GM12878 (cell line): Measurements from ENCODE around the gene ZNF618. TPM values are rescaled to one million over a fixed set of nuclear protein-coding genes. Genes with fewer than 3 reads are reported as not detected.

ENCODE experiments used
- ATAC-seq: fragments of 200-7000 bp; cut with Tn5 transposase; 3 replicates; pipeline ENCODE4 v1.9.1; 2020; ENCODE audit warnings: mild to moderate bottlenecking, moderate library complexity
- BruUV-seq: library from RNA; stranded (reverse); fragments of 400-500 nt; replicated peaks from 2 replicates; lab custom pipeline; 2021; lab: Mats Ljungman, UMichigan
- CTCF ChIA-PET: fragments of 300-600 bp; sonication (Branson Sonifier 250); formaldehyde crosslinking; extraction: SDS; loops from one replicate; lab custom pipeline; 2021; ENCODE audit warnings: inconsistent platforms; lab: Yijun Ruan, JAX
- POLR2A ChIA-PET: fragments of 350-600 bp; formaldehyde crosslinking; extraction: SDS; loops from one replicate; lab custom pipeline; 2021; ENCODE audit warnings: inconsistent platforms; lab: Charles Lee
- RAD21 ChIA-PET: fragments of 300-600 bp; sonication (Branson Sonifier 250); formaldehyde crosslinking; loops from one replicate; lab custom pipeline; 2023; ENCODE audit warnings: antibody characterized with exemption; ENCODE audit not compliant: unreplicated experiment; lab: Charles Lee
- SMC1A ChIA-PET: fragments of 300-600 bp; sonication (Branson Sonifier 250); formaldehyde crosslinking; loops from one replicate; lab custom pipeline; 2023; ENCODE audit not compliant: unreplicated experiment, uncharacterized antibody; lab: Charles Lee
- DNase-seq: peaks from one replicate; pipeline ENCODE4 v3.0.0-alpha.2; 2011; ENCODE audit warnings: low read depth, low spot score
- FAIRE-seq: peaks from 3 replicates; lab custom pipeline; 2011; peaks lifted over from hg19 to GRCh38; lab: Jason Lieb, UNC
- H2AFZ ChIP-seq: 2 replicates; pipeline ENCODE4 v1.6.0; 2011; ENCODE audit warnings: low read depth, low read length, control low read depth; ENCODE audit not compliant: control insufficient read depth
- H3K27ac ChIP-seq: 2 replicates; pipeline ENCODE4 v1.5.1; 2011; ENCODE audit warnings: control low read depth; ENCODE audit not compliant: control insufficient read depth, insufficient read depth
- H3K27me3 ChIP-seq, 2 experiments: replicated peaks in 1 of 2; 2 replicates each; pipeline versions ENCODE4 v1.6.0 to v1.6.1; 2011; ENCODE audit warnings: low read length in 1 of 2; ENCODE audit not compliant: control insufficient read depth in 2 of 2, insufficient read depth in 2 of 2
- H3K36me3 ChIP-seq, 2 experiments: 2 replicates each; pipeline ENCODE4 v1.5.1; 2011; ENCODE audit warnings: low read length in 1 of 2; ENCODE audit not compliant: control insufficient read depth in 2 of 2, insufficient read depth in 2 of 2
- H3K4me1 ChIP-seq: 2 replicates; pipeline ENCODE4 v1.6.1; 2011; ENCODE audit warnings: mild to moderate bottlenecking, low read length, moderate library complexity, mixed read lengths; ENCODE audit not compliant: control insufficient read depth, insufficient read depth
- H3K4me2 ChIP-seq: 2 replicates; pipeline ENCODE4 v1.6.0; 2011; ENCODE audit warnings: control low read depth; ENCODE audit not compliant: control insufficient read depth, insufficient read depth
- H3K4me3 ChIP-seq: fragments of 200-600 bp; sonication (generic); 2 replicates; pipeline ENCODE4 v1.5.1; 2016
- H3K79me2 ChIP-seq: 2 replicates; pipeline ENCODE4 v1.6.0; 2011; ENCODE audit warnings: low read length; ENCODE audit not compliant: control insufficient read depth, insufficient read depth
- H3K9ac ChIP-seq: 2 replicates; pipeline ENCODE4 v1.8.0; 2011; ENCODE audit warnings: low read length, control low read depth, mixed read lengths; ENCODE audit not compliant: control insufficient read depth, insufficient read depth
- H3K9me3 ChIP-seq: replicated peaks from 3 replicates; pipeline ENCODE4 v1.5.1; 2011; ENCODE audit warnings: mild to moderate bottlenecking, low read length; ENCODE audit not compliant: control insufficient read depth, insufficient read depth
- H4K20me1 ChIP-seq: 2 replicates; pipeline ENCODE4 v1.6.0; 2011; ENCODE audit not compliant: control insufficient read depth, insufficient read depth
- BCLAF1 ChIP-seq: fragments of 450-650 bp; IDR thresholded peaks from 2 replicates; pipeline ENCODE4 v1.6.1; 2017; ENCODE audit warnings: antibody characterized with exemption, mild to moderate bottlenecking, moderate library complexity
- CBX5 ChIP-seq: sonication (generic); IDR thresholded peaks from 2 replicates; pipeline ENCODE4 v1.6.1; 2016; ENCODE audit warnings: low read depth, moderate library complexity, mild to moderate bottlenecking, inconsistent platforms
- EP300 ChIP-seq, 2 experiments: fragments of 150-350 bp in 1 of 2; IDR thresholded peaks; 2 replicates each; pipeline ENCODE4 v1.6.1; 2011 to 2012; ENCODE audit warnings: low read depth in 2 of 2, low read length in 2 of 2, borderline replicate concordance in 1 of 2, improper control_type of control experiment in 1 of 2, inconsistent platforms in 1 of 2; ENCODE audit not compliant: control insufficient read depth in 1 of 2
- IRF4 ChIP-seq: IDR thresholded peaks from 2 replicates; pipeline ENCODE4 v1.6.1; 2011; ENCODE audit warnings: low read depth, low read length
- MYB ChIP-seq: fragments of 150-350 bp; IDR thresholded peaks from 2 replicates; pipeline ENCODE4 v1.6.1; 2014; ENCODE audit warnings: mild to moderate bottlenecking, low read depth, low read length, borderline replicate concordance
- SIN3A ChIP-seq: IDR thresholded peaks from 2 replicates; pipeline ENCODE4 v1.6.1; 2012; ENCODE audit warnings: low read depth, low read length, improper control_type of control experiment
- SIX5 ChIP-seq: IDR thresholded peaks from 2 replicates; pipeline ENCODE4 v1.6.1; 2011; ENCODE audit warnings: mild to moderate bottlenecking, low read depth, low read length, moderate library complexity; ENCODE audit not compliant: severe bottlenecking
- SRF ChIP-seq, 2 experiments: IDR thresholded peaks; 2 replicates each; pipeline ENCODE4 v1.6.1; 2011; ENCODE audit warnings: low read depth in 2 of 2, low read length in 2 of 2, mild to moderate bottlenecking in 1 of 2, moderate library complexity in 1 of 2
- SUZ12 ChIP-seq: fragments of 200-600 bp; sonication (generic); IDR thresholded peaks from one replicate; pipeline ENCODE4 v1.6.1; 2018; ENCODE audit warnings: antibody characterized with exemption, mild to moderate bottlenecking; ENCODE audit not compliant: unreplicated experiment
- ZNF592 ChIP-seq: fragments of 450-650 bp; IDR thresholded peaks from 2 replicates; pipeline ENCODE4 v1.6.1; 2017; ENCODE audit warnings: mild to moderate bottlenecking, moderate library complexity
- in situ Hi-C: fragments of 300-500 bp; cut with MboI; formaldehyde crosslinking; loops from 9 replicates; pipeline ENCODE4 v1.14.3; 2018; ENCODE audit warnings: mixed read lengths
- intact Hi-C: fragments of 100-400 bp; cut with micrococcal nuclease; formaldehyde crosslinking; loops from one replicate; pipeline ENCODE4 v1.14.2; 2022; ENCODE audit not compliant: unreplicated experiment
- polyA plus RNA-seq, 11 experiments: library from polyadenylated mRNA; depleted of rRNA in 4 of 11; unstranded in 6 of 11; stranded (reverse) in 5 of 11; fragments of >200 nt; fragmentation: Nextera tagmentation in 4 of 11; fragmentation: Illumina TruSeq in 1 of 11; extraction: Ambion mirVana in 4 of 11; extraction: Trizol in 1 of 11; gene quantifications; 1 replicate in 1 of 11; 2 replicates in 10 of 11; pipeline versions ENCODE4 v1.2.1 to v1.2.3, GENCODE V29; 2011 to 2016; ENCODE audit warnings: inconsistent platforms in 2 of 11, missing spikeins in 2 of 11, low read depth in 1 of 11
- total RNA-seq, 4 experiments: library from RNA; depleted of rRNA in 3 of 4; stranded (reverse); fragments of >200 nt in 3 of 4; fragmentation: Illumina TruSeq in 1 of 4; extraction: Trizol in 1 of 4; gene quantifications; 2 replicates each; pipeline versions ENCODE4 v1.2.1 to v1.2.3, GENCODE V29; 2013 to 2021

Gene ZNF618
- total and polyA plus RNA-seq, 10 of the 15 experiments (the other 5 are each of a cell fraction or from before 2014, with no cell fraction given), result 0.01 to 0.24 (median 0.06) TPM; not detected in 2

GRCh38 chr9:114014044-114014443, 137.9 kb downstream of the ZNF618 start:
- RAD21 ChIA-PET, result no interaction called here
- H3K27ac ChIP-seq, result no peak overlapping the region
- BruUV-seq, result no TSS peak
- no peak for FAIRE-seq
- H3K4me3 ChIP-seq, result no peak overlapping the region
- intact Hi-C loops (no loop called here), in situ Hi-C loops (no loop called here)
- no peaks in the 10 kb centered on the region for H3K36me3 ChIP-seq
- H4K20me1 ChIP-seq, result no peaks in the 10 kb centered on the region
- no peak overlapping the region for H3K9ac ChIP-seq
- no peaks in the 10 kb centered on the region for H3K4me1 ChIP-seq
- no peaks in the 10 kb centered on the region; a peak in 2 of 4 replicates for H3K27me3 ChIP-seq
- SMC1A ChIA-PET, result no interaction called here
- ATAC-seq, result no peak
- POLR2A ChIA-PET, result no interaction called here
- no peak overlapping the region for H2AFZ ChIP-seq
- H3K4me2 ChIP-seq, result no peak overlapping the region
- DNase-seq, result no peak
- CTCF ChIA-PET, result no interaction called here
- TF ChIP-seq CBX5 (no peak), MYB (no peak), BCLAF1 (no peak), EP300 (IDR thresholded peaks at IDR 0.05; ENCODE audit: borderline replicate concordance in 1 of 2, control insufficient read depth in 1 of 2, low read depth in 2 of 2, low read length in 2 of 2) (no peak), ZNF592 (no peak), SIX5 (no peak), IRF4 (no peak), SRF (IDR thresholded peaks at IDR 0.05; ENCODE audit: low read depth in 2 of 2, low read length in 2 of 2) (no peak), SIN3A (no peak), SUZ12 (no peak)
- no peaks in the 10 kb centered on the region for H3K9me3 ChIP-seq
- no peaks in the 10 kb centered on the region for H3K79me2 ChIP-seq
